Activated CD8-positive, alpha-beta memory T cell treated with anti-CD3 and anti-CD28 coated beads, Interleukin-2, amount 50 U/mL, for 4 hours (primary cell): ENCODE results near the gene CEP20.
"Not testable (repeated sequence)": the region's sequence is repeated elsewhere in the genome, so short reads cannot be mapped to it uniquely, and the experiment has no call there.

Experiments
- DNase-seq: peaks from one replicate; pipeline ENCODE4 v3.0.0-alpha.2; 2020

CEP20 gene

DNA sequence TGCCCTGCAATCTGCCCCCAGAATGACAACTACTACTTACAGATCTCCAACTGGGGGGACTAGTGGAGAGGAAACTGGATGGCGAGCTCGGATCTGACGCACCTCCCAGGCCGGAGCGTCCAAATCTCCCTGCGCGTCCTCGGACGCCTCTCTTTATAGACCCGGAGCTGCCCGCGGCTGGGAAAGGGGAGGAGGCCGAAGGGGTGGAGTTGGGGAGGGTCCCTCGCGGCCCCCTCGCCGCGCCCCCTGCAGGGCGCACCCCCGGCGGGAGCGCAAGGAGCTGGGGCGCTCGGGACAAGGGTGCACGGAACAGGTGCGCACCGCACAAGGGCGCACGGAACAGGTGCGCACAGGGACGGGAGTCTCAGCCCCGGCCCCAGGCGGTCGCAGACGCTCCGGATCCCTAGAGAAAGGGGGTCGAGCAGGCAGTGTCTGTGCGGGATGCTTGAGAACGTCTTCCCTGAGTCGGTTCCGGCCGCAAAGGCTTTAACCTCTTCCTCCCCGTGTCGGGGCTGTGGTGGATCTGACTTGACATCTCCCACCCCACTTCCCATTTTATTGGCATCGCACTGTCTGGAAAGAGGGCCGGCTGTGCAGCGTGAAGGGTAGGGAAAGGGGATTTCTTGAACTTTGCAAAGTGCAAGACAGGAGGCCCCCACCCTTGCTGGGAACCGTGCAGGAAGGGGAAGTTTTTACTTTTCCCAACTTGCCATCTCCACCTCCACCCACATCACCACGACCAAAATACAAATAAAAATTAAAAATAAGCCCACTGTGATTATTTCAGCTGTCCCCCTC is 31.3 kb downstream of the CEP20 start, which contains the start of gene MYH11:
Gene MYH11 (minus strand): TSS at position 128 of the 798 bp plus-strand sequence. CDS start 18,776 bp downstream, outside the sequence.
- no peak for DNase-seq

DNA sequence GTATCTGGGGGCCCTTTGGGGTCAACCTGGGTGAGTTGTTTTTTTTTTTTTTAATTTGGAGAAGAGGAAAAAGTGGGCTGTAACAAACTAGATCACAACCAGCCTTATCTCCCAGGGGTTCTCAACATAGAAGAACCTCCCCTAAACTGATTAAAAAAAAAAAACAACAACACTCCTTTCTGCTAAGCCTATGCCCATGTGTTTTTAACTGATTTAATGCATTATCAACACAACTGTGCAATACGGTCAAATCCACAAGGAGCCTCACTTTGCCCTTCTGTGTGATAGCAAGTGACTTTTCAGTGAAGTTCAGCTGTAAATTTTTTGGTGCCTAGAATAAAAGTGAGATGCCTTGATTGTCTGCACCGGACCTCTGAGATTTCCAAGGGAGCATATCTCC is 32.2 kb downstream of the CEP20 start:
- no peak for DNase-seq

DNA sequence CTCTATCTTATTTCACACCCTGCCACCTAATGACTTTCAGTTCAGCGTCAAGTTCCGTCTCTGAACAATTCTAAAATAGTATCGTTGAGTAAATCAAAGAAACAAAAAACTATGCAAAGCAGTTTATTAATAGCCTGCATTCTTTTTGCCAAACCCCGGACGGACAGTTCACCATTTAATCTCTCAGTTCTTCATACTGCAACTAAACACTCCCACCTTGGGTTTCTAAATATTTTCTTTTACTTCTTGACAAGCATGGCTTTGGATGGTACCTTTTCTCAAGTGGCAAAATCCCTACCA is 32.7 kb downstream of the CEP20 start:
- DNase-seq: no peak

DNA sequence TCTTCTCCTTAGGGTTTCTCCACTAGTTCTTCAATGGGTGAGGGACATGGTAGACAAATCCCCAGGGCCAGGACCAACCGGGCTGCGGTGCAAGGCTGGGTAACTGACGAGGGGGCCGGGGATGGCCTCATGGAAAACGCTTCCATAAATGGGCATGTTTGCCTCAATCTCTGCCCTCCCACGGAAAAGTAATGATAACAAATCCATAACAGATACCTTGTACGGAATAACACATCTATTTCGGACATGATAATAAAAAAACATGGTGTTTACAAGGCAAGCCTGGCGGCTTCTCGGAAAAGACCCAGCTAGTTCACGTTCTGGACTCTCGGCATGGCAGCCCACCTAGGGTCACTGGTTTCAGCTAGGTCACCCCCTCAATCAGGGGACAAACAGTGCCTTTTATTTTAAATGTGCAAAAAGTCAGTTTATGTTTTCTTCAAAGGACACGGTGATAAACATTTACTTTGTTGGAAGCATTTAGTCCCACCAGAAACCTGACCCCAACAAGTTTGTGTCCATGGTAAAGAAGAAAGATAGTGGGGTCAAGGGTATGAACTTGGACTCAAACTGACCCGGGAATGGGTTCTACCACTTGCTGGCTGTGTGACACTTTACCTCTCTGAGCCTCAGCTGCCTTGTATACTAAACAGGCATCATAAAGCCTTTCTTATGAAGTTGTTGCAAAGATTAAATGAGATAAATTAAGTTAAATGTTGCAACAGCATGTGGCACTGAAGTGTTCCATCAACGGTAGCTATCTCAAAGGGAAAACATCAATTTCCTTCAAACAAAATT is 33.3 kb downstream of the CEP20 start:
- no peak for DNase-seq

DNA sequence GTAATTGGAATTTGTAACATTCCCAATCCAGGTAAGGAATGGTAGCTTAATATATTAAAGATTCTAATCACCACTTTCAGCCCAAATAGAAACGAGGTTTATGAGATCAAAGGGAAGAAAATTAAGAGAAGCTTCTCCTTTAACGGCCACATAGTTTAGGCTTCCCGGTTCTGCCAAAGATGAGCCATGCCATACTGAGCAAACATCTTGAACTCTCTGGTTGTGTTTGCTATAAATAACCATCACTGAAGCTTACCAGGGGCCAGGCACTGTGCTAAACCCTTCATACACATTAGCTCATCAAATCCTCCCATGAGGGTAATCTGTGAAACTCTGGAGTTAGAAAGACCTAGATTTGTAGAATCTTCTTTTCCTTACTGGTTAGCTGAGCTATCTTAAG is 34.3 kb downstream of the CEP20 start:
- no peak for DNase-seq

DNA sequence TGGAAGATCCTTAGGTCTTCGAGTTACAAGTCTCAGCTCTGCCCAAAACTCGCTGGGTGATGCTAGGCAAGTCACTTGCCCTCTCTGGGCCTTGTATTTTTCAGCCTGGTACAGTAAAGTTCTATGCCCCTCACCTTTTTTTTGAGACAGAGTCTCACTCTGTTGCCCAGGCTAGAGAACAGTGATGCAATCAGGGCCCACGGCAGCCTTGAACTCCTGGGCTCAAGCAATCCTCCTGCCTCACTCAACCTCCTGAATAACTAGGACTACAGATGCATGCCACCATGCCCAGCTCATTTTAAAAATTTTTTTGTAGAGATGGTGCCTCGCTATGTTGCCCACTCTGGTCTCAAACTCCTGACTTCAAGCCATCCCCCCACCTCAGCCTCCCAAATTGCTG is 35.4 kb downstream of the CEP20 start:
- DNase-seq: no peak

DNA sequence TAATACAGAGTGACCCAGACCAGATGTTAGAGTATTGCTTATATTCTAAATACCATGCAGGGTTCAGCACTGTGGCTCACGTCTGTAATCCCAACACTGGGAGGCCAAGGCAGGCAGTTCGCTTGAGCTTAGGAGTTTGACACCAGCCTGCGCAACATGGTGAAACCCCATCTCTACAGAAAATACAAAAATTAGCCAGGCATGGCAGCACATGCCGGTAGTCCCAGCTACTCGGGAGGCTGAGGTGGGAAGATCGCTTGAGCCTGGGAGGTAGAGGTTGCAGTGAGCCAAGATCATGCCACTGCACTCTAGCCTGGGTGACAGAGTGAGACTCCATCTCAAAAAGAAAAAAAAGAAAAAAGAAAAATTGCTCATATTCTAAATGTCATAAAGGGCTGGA is 37.8 kb downstream of the CEP20 start:
- DNase-seq: not testable (repeated sequence)

DNA sequence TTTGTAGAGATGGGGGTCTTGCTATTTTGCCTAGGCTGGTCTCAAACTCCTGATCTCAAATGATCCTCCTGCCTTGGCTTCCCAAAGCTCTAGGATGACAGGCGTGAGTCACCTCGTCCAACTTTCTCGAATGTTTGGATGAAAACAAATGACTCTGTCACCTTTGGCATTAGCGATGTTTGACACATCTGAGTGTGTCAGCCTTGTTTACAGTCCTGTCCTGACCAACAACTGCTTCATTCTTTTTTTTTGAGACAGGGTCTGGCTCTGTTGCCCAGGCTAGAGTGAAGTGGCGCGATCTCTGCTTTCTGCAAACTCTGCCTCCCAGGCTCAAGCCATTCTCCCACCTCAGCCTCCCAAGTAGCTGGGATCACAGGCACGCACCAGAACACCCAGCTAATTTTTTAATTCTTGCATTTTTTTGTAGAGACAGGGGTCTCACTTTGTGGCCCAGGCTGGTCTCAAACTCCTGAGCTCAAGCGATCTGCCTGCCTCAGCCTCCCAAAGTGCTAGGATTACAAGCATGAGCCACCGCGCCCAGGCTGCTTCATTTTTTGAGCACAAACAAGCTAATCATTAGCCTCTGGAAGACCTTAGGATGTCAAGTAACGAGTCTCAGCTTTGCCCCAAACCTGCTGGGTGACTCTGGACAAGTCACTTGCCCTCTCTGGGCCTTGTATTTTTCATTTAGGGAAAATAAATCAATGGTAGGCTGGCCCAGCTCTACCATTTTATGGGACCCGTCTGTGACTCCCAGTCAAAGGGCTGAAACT is 39.0 kb downstream of the CEP20 start:
- no peak for DNase-seq

DNA sequence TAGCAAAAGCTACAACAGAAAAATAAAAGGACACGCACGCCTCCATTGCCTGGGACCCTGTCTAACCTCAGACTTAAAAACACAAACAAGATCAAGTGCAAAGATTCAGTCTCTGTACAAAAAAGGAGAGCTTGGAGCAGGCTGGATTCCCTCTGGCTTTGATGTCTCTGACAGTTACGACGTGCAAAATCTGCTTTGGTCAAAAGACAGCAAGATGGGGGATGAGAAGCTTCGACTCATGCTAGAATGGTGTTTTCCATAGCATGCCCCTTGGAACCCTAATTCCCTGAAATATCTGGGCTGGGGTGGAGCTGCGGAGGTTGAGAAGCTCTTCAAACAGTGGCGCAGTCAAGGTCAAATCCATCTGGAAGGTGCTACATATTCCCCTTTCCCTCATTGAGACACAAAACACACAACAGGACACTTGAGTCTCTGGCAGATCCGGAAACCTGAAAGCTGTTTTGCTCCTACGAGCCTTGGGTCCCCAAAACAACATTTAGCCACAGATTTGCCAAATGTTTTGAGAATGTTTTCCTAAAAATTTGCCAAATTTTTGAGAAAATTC is 40.7 kb downstream of the CEP20 start:
- no peak for DNase-seq

DNA sequence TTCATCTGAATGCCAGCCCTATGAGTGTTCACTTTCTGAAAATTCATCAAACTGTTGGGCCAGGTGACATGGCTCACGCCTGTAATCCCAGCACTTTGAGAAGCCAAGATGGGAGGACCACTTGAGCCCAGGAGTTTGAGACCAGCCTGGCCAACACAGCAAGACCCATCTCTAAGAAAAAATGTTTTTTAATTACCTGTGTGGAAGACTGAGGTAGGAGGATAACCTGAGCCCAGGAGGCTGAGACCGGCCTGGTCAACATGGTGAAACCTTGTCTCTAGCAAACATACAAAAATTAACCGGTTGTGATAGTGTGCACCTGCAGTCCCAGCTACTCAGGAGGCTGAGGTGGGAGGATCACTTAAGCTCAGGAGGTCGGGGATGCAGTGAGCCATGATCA is 41.9 kb downstream of the CEP20 start:
- DNase-seq: no peak

DNA sequence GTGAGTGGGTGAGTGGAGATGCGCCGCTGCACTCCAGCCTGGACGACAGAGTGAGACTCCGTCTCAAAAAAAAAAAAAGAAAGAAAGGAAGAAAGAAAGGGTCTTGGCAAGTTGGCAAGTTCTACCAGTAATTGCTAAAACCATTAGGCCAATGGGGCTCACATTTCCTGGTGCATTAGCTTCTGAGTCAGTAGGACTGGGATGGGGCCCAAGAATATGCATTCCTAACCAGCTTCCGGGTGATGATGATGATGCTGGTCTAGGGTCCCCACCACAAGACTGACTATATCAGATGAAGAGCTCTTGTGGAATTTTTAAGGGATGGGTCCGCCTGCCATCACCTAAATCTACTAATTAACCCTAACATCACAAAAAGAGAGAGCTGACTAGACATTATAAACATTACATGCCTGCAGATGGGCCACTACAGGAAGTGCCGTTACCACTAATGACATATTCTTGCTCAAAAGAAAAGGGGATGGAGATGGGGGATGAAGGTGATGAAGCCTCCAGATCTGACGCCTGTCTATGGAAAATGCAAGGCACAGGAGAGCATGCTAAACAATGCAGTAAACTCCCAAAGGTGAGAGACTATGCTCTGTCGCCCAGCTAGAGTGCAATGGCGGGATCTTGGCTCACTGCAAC is 44.6 kb downstream of the CEP20 start:
- DNase-seq: no peak

DNA sequence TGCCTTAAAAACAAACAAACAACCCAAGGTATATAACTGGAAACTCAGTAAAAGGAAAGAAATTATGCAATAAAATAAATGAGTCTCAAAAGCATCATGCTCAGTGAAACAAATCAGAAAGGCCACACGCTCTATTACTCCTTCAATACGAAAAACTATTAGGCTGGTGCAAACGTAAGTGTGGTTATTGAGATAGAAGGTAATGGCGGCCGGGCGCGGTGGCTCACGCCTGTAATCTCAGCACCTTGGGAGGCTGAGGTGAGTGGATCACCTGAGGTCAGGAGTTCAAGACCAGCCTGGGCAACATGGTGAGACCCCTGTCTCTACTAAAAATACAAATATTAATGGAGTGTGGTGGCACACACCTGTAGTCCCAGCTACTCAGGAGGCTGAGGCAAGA is 49.2 kb downstream of the CEP20 start:
- not testable (repeated sequence) for DNase-seq

DNA sequence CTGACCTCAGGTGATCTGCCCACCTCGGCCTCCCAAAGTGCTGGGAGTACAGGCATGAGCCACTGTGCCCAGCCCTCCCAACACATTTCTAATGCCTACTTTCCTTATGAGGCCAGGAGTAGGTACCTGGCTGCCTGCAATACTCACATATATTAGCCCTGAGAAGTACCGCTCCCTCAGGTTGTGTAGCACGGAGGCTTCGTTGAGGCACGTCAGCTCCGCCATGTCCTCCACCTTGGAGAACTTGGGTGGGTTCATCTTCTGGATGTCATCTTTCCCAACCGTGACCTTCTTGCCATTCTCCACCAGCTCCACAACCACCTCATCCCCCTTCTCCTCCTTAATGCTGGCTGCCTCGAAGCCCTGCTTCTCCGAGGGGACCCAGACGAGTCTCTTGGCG is 50.6 kb downstream of the CEP20 start:
- no peak for DNase-seq

DNA sequence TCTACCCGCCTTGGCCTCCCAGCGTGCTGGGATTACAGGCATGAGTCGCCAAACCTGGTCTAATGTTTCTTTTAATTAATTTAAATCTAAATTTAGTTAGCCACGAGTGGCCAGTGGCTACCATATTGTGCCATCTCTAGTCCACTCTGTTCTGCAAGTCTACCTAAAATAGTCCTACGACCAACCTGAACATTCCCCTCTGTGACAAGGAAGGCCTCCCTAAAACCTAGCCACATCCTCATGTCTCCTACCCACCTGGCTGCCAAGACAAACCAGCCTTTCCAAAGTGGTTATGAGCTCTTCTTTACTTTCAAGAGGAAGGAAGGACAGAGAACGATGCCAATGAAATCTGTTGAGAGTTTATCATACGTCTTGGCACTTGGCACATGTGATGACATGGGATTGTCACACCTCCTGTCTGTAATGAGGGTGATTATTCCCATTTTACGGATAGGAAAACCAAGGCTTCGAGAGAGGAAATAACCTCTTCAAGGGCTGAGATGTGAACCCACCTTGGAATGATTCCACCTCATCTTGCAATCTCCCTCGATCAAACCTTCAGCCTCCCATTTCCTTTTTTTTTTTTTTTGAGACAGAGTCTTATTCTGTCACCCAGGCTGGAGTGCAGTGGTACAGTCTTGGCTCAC is 51.3 kb downstream of the CEP20 start:
- DNase-seq: no peak

DNA sequence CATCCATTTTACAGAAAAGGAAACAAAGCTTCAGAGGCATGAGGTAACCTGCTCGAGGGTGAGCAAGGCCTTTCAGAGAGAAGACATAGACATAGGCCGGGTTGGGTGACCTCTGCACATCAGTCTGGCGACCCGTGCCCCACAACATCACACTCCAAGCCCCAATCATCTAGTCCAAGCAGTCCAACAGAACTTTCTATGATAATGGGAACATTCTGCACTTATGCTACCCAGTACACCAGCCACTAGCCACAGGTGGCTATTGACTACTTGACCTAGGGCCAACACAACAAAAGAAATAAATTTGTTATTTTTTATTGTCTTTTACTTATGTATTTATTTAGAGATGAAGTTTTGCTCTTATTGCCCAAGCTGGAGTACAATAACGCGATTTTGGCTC is 52.3 kb downstream of the CEP20 start:
- DNase-seq: no peak

DNA sequence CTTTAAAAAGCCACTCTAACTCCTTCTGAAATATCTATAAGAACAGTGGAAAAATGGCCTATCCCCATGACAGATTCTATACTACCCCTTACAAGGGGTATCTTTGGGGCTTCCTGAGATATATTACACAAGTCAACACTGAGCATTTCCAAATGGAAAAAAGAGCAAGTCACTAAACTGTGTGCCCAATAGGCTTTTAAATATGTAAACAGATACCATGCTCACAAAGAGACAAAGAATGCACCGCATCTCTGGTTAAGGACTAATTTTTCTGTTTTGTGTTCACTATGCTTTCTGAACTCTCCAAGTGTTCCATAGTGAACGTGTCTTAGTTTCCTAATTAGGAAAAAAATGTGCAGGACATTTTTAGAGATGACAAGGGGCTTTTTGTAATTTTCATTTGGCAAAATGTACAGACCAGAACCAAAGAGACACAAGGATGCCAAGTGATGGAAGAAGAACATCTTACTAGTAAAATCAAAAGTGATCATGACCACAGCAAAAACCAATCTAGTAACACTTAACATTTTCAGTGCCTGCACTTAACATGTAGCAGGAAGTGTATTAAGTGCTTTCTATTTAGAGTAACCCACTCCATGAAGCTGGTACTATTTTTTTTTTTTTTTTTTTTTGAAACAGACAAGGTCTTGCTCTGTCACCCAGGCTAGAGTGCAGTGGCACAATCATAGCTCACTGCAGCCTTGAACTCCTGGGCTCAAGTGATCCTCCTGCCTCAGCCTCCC is 53.1 kb downstream of the CEP20 start:
- no peak for DNase-seq

DNA sequence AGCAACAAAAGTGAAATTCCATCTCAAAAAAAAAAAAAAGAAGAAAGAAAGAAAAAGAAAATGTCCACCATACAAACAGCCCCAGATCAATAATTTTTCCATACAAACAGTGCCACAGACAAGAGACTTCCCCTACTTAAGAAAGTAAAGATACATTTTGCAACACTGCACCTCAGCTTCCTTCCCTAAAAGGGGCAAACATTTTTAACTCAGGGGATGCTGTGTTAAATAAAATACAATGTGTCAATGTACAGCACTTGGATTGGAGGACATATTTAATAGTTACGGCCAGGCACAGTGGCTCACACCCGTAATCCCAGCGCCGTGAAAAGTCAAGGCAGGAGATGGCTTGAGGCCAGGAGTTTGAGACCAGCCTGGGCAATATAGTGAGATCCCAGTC is 53.9 kb downstream of the CEP20 start:
- DNase-seq: no peak

DNA sequence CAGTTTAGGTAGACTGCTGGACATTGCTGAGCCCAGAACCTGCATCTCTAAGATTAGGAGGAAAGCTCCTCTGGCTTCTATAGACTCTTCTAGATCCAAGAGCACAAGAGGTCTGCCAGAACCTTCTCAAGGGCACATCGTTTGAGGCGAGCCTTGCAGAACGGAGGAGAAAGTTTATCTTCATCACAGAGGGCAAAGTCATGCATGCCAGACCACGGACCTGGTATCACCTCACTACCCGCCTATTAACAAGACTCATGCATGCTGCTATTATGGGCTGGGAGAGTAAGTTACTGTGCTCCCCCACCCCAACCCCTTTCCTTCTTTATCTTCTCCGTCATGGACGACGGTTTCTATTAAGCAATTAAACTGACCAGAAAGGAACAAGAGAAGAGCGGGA is 54.9 kb downstream of the CEP20 start:
- DNase-seq: no peak

DNA sequence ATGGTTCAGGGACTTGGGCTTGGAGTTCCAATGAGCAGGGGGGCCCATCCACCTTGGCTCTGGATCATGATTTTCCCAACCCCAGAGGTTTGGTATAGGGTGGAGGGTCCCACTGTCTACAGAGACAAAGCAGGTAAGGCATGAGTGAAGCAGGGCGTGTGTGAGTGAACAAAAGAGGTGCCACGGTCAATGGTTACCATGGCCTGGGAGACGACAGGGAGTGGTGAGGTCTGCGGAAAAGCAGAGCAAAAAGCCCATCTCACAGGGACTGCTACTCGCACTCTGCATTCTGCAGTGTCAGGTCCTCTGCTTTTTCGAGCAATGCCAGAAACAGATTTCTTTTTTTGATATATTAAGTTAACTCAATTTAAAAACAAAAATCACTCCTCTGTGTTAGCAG is 56.2 kb downstream of the CEP20 start:
- DNase-seq: no peak

DNA sequence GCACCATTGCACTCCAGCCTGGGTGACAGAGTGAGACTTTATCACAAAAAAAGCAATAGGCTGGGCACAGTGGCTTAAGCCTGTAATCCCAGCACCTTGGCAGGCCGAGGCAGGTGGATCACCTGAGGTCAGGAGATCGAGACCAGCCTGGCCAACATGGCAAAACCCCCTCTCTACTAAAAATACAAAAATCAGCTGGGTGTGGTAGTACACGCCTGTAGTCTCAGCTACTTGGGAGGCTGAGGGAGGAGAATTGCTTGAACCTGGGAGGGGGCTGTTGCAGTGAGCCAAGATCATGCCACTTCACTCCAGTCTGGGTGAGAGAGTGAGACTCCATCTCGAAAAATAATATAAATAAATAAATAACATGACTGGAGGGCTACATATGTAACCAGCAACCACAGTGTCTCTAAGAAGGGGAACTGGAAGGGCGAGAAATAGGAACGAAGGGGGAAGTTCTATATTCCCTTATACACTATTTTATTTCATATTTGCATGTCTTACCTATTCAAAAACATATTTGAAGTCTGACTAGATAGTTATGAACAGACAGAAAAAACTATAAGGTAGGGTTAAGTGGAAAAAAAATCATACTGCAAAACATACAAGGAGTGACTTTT is 57.5 kb downstream of the CEP20 start:
- no peak for DNase-seq

DNA sequence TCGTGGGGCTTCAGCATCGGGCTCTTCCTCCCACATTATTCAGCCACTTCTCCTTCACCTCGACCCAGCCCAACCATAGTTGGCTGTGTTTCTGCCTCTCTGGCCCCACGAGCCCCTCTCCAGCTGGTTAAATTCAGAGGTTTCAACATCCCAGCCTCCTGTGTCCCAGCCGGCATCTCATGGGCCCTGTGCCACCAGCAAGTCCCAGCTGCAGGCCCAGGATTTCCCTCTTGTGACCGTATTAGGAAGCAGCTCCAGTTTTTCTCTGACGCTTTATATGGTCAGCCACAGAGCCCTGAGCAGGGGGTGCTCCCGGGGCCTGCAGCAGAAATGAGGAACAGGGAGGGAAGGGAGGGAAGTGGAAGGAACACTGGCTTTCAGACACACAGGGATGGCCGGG is 58.9 kb downstream of the CEP20 start:
- no peak for DNase-seq
